Measurements from ENCODE around the gene SBDS.
"Not testable (repeated sequence)": the region's sequence is repeated elsewhere in the genome, so short reads cannot be mapped to it uniquely, and the experiment has no call there.

The SBDS gene

GRCh38 chr7:66994691-66995049, 716 bp downstream of the SBDS start:
- peak; percentile 23 to 64 for DNase-seq

- DNase-seq: not testable (repeated sequence)
These were observed 1.3 kb downstream of the SBDS start for GRCh38 chr7:66994051-66994450.

GRCh38 chr7:66989552-66989951, 5.8 kb downstream of the SBDS start:
- DNase-seq: not testable (repeated sequence)

GRCh38 chr7:66980336-66980735, 15.1 kb downstream of the SBDS start:
- DNase-seq: not testable (repeated sequence)

- DNase-seq: not testable (repeated sequence)
These were observed 16.4 kb downstream of the SBDS start for GRCh38 chr7:66979013-66979412.

GRCh38 chr7:66978312-66978711, 17.1 kb downstream of the SBDS start:
- not testable (repeated sequence) for DNase-seq

GRCh38 chr7:66974986-66975590, 20.3 kb downstream of the SBDS start:
- no peak for DNase-seq

- DNase-seq: no peak
These were observed 25.1 kb downstream of the SBDS start for GRCh38 chr7:66970310-66970709.

GRCh38 chr7:66969001-66969400, 26.4 kb downstream of the SBDS start:
- not testable (repeated sequence) for DNase-seq

GRCh38 chr7:66967029-66967428, 28.4 kb downstream of the SBDS start:
- DNase-seq: no peak

GRCh38 chr7:66964411-66964810, 31.0 kb downstream of the SBDS start:
- no peak for DNase-seq

- no peak for DNase-seq
These were observed 34.3 kb downstream of the SBDS start for GRCh38 chr7:66961096-66961495.

GRCh38 chr7:66960192-66960591, 35.2 kb downstream of the SBDS start:
- DNase-seq: no peak

GRCh38 chr7:66958538-66959350, 36.6 kb downstream of the SBDS start:
- no peak for DNase-seq

- no peak for DNase-seq
These were observed 37.6 kb downstream of the SBDS start for GRCh38 chr7:66957595-66958290.

- no peak for DNase-seq
These were observed 42.4 kb downstream of the SBDS start for GRCh38 chr7:66953044-66953427.

- DNase-seq: no peak
These were observed 42.9 kb downstream of the SBDS start for GRCh38 chr7:66952343-66953043.

- no peak for DNase-seq
These were observed 44.6 kb downstream of the SBDS start for GRCh38 chr7:66950763-66951162.

- no peak for DNase-seq
These were observed 45.1 kb downstream of the SBDS start for GRCh38 chr7:66950311-66950710.

GRCh38 chr7:66948480-66949109, 46.8 kb downstream of the SBDS start:
- DNase-seq: no peak

GRCh38 chr7:66946545-66946944, 48.8 kb downstream of the SBDS start:
- DNase-seq: no peak

GRCh38 chr7:66939325-66939724, 56.1 kb downstream of the SBDS start:
- no peak for DNase-seq

- no peak for DNase-seq
These were observed 57.4 kb downstream of the SBDS start for GRCh38 chr7:66937940-66938339.

Measured in stimulated activated CD4-positive, alpha-beta T cell treated with anti-CD3 and anti-CD28 coated beads, Interleukin-4, amount 100 ng/mL, for 4 hours (primary cell).